ENCODE results near the gene PMS2.
"Not testable (repeated sequence)": the region's sequence is repeated elsewhere in the genome, so short reads cannot be mapped to it uniquely, and the experiment has no call there.

- TF ChIP-seq CTCF (IDR thresholded peaks at IDR 0.05; ENCODE audit: low read depth, low read length, poor library complexity, severe bottlenecking); EZH2phosphoT487 (IDR thresholded peaks at IDR 0.05; ENCODE audit: borderline replicate concordance, low read length): not testable (repeated sequence)
Observed at GRCh38 chr7:5934945-5935450, 73.9 kb downstream of the PMS2 start.
